NB4 (cell line): ENCODE results near the gene CUTC.
A peak's percentile ranks its signal among the peaks of the same experiment; 100 is the strongest.

Experiments used
- DNase-seq: peaks from one replicate; pipeline ENCODE4 v3.0.0; 2010; ENCODE audit warnings: low read depth
- H3K4me3 ChIP-seq: one replicate; pipeline ENCODE4 v1.5.1; 2011; ENCODE audit warnings: mild to moderate bottlenecking, low read depth, low read length, moderate library complexity
- CTCF ChIP-seq: IDR thresholded peaks from one replicate; pipeline ENCODE4 v1.5.1; 2012; ENCODE audit warnings: low read depth, low read length
- MAX ChIP-seq: IDR thresholded peaks from 2 replicates; pipeline ENCODE4 v1.6.1; 2011; ENCODE audit warnings: low read depth, low read length
- MYC ChIP-seq: IDR thresholded peaks from 2 replicates; pipeline ENCODE4 v1.6.1; 2011; ENCODE audit warnings: low read depth, low read length
- POLR2A ChIP-seq: IDR thresholded peaks from 2 replicates; pipeline ENCODE4 v1.6.1; 2011; ENCODE audit warnings: mild to moderate bottlenecking; ENCODE audit not compliant: insufficient read length; ENCODE audit errors: extremely low read depth

The CUTC gene

GRCh38 chr10:99777918-99778714, 46.1 kb downstream of the CUTC start:
- TF ChIP-seq POLR2A (no peak), MAX (peak; percentile 24; the same call in 1 of the 2 replicates)
- DNase-seq, result peak; percentile 60
- H3K4me3 ChIP-seq, result no peak overlapping the region

GRCh38 chr10:99779335-99779734, 47.3 kb downstream of the CUTC start:
- DNase-seq, result peak; percentile 79

GRCh38 chr10:99781734-99782429, 49.8 kb downstream of the CUTC start:
- no peak for DNase-seq
- TF ChIP-seq POLR2A (no peak), MYC (no peak), CTCF (no peak), MAX (no peak)
- H3K4me3 ChIP-seq, result no peak overlapping the region

More at GRCh38 chr10:99779335-99779734, 47.3 kb downstream of the CUTC start:
- TF ChIP-seq MAX (no peak), MYC (no peak), CTCF (no peak), POLR2A (no peak)
- no peak overlapping the region for H3K4me3 ChIP-seq

GRCh38 chr10:99782447-99783286, 50.6 kb downstream of the CUTC start, which contains the start of gene ABCC2:
TSS of gene ABCC2 (plus strand) at chr10:99782640. CDS start at chr10:99782845, 205 bp downstream.
- TF ChIP-seq MYC (no peak), MAX (no peak), CTCF (no peak), POLR2A (no peak)
- H3K4me3 ChIP-seq, result no peak within 1 kb of the TSS

GRCh38 chr10:99784016-99784726, 52.1 kb downstream of the CUTC start:
- TF ChIP-seq MAX (no peak), CTCF (no peak), POLR2A (no peak), MYC (no peak)
- DNase-seq, result no peak
- no peak overlapping the region for H3K4me3 ChIP-seq

More at GRCh38 chr10:99782447-99783286, 50.6 kb downstream of the CUTC start, which contains the start of gene ABCC2:
- no peak for DNase-seq
